HG02610 (cell line): ENCODE results near the gene PDLIM7.

Source experiments
- ATAC-seq: cut with Tn5 transposase; IDR thresholded peaks from one replicate; pipeline ENCODE4 v1.9.1; 2021; ENCODE audit warnings: mild to moderate bottlenecking, moderate library complexity; ENCODE audit not compliant: unreplicated experiment

PDLIM7 gene

DNA sequence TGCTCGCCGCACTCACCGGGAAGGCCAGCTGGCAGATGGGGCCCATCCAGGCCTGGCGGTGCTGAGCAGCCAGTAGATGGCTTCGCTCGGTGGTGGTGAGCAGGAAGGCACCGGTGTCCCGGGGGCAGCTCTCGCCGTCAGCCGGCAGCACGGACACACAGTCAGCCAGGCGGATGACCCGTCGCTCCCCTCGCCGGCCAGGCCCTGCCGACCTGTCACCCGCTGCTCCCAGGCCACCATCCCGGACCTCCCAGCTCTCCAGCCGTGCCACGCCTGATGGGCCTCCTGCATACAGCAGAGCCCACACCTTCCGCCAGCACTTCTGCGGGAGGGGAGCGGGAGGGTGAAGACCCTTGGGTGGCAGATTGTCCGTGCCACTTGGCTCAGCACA is 10.8 kb upstream of the PDLIM7 start:
- no peak for ATAC-seq

DNA sequence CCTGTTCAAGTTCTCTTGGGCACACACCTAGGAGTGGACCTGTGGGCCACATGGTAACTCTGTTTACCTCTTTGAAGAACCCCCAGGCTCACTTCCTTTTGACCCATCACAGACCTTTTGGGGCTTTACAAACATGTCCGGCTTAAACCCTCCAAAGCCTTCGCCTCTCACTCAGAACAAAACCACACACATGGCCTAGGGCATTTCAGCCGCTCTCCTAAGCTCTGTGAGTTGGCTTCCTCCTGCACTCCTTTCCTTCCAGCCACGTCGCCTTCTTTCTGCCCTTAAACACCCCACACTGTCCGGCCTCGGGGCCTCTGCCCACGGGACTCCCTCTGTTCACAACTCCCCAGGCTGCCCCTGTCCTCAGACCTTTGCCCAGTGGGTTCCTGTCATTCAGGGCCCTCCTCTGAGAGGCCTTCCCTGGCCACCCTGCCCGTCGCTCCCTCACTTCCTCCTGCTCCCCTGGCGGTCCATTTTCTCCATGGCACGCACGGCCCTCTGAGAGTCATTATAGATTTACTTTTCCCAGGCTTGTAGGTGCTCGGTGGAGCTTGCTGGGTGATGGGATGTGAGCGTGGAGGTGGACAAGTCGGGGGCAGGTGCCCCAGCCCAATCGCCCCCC is 10.3 kb upstream of the PDLIM7 start:
- no peak for ATAC-seq

DNA sequence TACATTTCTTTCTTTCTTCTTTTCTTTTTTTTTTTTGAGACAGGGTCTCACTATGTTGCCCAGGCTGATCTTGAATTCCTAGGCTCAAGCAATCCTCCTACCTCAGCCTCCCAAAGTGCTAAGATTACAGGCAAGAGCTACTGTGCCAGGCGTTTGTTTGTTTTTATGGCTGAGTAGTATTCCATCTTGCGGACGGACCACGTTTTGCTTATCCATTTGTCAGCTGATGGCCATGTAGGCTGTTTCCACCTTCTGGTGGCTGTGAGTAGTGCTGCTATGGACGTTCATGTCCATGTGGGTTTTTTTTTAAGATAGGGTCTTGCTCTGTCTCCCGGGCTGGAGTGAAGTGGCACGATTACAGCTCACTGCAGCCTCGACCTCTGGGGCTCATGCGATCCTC is 9.8 kb upstream of the PDLIM7 start:
- ATAC-seq, result no peak

DNA sequence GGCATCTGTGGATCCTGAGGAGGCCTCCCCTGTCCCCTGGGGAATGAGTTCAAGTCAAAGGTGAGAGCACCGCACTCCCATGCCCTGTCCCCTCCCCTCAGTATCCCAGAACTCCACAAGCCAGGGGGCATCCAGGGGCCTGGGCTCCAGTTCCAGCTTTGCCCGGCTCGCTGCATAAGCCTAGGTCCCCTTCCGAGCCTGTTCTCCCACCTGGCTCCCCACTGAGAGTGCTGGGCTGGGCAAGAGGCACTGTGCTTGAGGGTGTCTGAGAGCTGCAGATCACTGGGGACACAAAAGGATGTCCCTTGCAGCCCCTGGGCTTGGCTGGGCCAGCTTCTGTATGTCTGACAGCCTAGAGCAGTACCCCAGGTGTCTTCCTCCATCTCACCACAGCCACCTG is 7.7 kb upstream of the PDLIM7 start:
- no peak for ATAC-seq

DNA sequence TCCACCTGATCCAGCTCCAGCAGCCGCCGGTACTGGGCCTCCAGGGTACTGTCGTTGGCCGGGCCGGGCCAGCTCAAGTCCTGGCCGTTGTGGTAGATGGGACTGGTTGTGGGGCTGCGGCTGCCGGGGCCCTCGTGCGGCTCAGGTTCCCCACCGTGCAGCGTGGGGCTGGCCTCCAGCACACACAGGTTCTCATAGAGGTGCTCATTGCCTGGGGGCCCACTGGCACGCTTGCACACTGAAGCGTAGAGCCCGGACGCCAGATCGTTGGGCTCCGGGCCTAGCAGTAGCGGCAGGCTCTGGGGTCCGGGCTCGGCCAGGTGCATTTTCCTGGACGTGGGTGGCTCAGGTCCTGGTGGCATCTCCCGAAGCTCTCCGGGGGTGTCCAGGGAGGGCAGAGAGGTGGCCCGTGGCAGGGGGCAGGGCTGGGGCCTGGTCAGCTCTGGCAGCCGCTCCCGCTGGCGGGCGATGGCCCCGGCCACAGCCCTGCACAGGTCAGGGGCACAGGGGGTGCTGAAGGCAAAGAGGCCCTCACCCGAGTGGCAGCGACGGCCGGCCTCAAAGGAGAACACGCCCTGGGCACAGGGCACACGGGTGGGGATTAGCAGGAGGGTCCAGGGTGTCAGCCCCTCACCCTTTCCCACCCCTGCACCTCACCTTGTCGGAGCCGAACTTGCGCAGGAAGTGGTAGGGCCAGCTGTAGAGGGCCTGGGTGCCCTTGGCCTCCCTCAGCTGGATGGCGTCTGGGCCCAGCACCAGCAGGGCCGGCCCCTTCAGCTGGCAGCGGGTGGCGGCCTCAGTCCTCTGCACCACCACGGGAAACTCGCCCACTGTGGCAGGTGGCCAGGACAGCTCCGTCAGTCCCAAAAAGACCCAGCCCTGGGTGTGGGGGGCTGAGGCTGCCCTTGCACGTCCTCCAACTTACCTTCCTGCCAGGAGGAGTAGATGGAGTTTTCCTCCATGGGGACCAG is 7.0 kb upstream of the PDLIM7 start:
- ATAC-seq, result no peak

DNA sequence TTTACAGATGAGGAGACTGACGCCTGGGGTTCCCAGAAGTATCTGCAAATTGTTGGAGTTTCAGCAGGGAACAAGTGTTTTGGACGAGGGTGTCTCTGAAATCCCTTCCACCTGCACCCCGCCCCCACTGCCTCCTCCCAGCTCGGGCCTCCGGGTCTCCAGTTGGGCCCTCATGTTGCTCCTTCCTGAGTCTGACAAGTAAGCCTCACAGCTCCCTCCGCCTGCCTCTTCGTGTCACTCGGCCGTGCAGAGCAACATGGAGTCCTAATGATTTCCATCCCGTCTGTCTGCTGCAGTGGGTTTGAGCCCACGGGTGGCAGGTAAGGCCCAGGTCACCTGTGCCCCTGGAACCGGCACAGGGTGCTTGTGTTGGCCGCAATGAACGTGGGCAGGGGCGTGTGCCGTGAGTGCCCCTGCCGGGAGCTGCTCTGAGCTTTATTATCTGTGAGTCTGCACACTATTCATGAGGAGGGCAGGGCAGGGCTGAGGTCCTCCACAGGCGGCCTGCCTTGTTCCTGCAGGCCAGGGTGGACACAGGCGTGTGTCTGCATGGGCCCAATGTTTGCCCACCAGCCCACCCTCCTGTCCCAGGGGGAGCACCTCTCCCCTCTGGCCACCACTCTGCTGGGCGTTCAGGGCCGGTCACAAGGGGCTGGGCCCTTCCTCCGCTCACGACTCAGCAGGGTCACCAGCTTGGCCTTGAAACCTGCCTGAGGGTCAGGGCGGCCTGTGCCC is 6.1 kb upstream of the PDLIM7 start:
- no peak for ATAC-seq

DNA sequence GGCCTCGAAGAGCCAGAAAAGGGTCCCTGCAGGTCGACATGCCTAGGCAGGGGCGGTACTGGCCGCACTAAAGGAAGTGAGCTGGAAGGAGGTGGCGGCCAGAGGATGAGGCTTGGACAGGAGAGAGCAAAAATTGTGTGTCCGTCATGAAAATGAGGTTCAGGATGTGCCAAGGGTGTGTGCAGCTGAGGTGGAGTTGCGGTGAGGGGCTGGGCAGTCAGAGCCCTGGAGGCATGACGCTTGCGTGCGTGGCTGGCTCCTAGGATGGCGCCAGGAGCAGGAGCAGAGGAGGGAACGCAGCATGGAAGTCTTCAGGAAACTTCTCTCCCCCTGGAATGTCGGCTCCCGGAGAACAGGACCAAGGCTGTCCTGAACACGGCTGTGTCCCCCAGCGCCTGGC is 5.5 kb upstream of the PDLIM7 start:
- ATAC-seq, result no peak

DNA sequence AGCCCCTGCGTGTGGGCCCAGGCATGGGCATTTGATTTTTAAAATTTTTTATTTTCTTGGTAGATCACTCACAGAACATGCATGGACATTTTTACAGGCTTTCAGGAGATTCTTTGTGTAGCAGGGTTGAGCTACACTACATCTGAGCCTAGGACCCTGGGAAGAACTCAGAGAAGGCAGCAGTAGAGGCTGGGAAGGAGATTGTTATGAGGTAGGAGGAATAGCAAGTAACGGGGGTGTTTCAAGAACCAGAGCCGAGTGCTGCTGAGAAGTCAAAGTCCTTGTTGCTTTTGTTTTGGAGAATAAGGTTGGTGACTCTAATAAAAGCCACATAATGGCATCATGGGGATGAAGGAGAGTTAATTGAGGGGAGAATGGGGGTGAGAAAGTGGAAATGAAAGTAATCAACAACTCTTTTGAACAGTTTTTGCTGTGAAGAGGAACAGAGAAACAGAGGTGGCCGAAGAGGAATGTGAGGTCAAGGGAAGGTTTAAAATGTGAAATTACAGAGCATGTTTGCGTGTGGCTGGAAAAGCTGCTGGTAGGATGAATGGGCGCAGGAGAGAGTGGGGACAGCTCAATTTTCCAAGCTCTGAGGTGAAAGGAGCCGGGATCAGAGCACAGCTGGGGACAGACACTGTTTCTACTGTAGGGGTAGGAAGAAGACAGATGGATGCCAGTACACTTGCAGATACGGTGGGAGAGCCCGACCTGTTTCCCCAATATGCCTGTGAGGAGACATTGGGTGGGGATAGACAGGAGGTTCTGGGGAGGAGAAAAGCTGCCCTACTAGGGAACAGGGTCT is 4.7 kb upstream of the PDLIM7 start:
- ATAC-seq, result no peak

DNA sequence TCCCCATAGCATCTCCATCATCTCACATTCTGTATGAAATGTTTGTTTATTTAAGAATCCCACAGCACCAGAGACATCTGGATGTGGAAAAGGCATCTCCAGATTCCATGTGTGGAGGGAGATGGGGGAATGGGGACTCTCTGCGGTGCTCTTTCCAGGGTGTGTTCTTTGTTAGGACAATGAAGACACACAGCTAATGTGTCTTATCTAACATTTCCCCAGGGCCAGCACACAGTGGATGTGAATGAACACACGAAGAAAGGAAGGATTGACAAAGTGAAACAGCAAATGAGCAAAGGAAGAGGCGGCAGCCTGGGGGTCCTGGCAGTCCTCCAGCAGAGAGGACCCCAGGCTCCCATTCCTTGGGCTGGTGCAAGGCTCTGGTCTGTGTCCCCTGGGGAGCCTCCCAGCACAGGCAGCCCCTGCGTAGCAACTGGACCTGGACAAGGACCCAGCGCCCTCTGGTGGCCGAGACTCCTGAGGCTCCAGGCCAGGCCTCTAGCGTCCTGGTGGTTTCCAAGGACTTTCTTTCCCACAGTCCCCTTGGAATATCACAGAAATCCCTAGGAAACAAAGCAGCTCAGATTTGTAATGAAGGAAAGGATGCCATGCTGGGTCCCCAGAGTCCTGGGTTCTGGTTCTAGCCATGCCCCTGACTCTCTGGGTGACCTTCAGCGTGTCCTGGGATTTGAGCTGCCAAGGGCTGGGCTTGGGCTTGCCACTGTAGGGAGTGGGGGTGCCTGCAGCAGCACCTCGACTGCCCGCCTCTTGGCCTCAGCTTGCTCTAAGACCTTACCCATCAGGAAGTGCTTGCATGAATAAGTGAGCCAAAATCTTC is 3.5 kb upstream of the PDLIM7 start:
- ATAC-seq, result no peak

DNA sequence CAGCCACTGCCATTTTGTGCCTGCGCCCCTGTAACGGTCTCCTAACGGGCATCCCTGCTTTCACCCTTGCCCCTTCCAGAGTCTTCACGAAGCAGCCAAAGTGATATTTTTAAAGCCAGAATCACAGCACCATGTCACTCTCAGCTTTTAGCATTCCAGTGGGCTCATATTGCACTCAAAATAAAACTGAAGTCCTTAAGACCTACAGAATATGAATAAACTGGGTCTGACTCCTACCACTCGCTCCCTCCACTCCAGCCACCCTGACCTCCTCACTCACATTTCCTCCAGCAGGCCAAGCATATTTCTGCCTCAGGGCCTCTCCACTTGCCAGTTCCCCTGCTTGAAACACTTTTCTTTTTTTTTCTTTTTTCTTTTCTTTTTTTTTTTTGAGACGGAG is 2.4 kb upstream of the PDLIM7 start:
- no peak for ATAC-seq

DNA sequence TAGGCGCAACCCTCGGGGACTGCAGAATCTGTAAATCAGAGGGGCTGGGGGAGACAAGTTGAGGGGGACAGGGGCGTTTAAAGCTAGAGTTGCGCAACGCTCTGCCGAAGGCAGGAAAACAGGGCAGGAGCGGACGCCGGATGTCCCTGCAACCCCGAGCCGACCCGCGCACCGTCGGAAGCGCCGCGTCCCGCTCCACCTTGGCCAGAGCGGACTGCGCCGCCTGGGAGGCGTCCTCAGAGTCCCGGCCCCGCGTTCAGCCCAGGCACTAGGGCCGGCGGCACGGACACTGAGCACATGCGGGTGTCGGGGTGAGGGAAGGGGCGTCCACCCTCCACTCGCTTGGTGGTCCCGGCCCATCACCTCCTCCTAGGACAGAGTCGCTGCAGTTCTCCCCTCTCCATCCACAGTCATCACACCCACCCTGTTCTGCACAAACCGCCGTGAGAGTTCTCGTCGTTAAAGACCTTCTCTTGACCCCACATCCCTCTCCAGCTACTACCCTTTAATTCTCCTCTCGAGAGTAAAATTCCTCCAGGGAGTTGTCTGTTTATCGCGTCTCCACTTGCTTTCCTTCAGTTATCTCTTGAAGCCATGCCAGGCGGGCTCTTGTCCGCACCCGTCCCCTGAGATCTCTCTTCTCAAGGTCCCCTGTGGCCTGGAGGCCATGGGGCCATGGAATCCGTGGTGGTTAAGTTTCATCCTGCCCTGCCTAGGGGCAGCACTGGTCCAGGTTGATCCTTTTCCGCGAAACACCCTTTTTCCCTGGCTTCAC is 796 bp upstream of the PDLIM7 start:
- no peak for ATAC-seq

DNA sequence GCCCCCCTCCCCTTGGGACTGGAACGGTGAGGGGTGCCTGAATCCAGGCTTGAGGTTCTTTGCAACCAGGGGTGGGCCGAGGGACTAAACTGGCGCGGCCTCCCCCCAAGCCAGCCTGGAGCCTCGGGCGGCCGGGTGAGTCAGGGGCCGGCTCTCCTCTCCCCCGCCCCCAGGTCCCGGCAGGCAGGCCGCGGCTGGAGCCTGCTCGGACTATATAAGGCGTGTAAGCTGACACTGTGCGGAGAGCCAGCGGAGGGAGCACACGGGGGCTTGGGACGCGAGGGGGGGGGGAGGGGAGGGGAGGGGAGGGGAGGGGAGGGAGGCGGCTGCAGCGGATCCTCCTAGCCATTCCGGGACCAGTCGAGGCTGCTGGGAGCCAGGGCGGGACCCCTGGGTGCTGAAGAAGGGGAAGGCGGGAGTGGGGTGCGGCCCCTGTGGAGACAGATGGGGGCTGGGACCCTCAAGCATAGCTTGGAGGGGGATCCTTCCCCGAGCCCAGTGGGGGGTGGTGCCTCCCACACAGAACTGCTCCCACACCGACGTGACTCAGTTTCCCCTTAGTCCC is 595 bp downstream of the PDLIM7 start:
- no peak for ATAC-seq

DNA sequence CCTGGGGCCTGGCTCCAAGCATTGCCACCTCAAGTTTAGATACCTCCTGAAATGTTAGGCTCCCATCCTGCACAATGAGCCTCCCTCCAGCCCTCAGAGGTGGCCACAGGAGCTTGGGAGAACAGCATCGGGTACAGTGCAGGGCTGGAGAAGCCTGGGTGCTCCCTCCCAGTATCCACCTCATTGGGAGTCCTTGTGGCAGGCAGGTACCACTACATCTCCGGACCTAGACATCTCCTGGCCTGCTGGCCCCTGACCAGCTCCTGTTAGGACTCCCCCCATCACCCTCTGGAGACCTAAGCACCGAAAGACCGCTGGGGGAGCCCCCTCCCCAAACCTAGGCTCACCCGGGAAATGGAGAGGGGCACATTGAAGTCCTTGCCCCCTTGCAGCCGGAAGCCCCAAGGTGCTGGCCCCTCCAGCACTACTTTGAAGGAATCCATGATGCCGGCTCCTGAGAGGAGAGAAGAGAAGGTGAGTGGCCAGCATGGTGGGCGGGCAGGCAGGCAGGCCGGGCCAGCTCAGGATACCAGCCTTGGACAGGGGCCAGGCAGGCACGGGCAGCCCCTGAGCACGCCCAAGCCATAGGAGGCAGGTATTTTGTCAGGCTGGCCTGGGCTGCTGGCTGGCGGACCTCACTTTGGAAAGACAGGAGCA is 1.2 kb downstream of the PDLIM7 start:
- ATAC-seq, result no peak

DNA sequence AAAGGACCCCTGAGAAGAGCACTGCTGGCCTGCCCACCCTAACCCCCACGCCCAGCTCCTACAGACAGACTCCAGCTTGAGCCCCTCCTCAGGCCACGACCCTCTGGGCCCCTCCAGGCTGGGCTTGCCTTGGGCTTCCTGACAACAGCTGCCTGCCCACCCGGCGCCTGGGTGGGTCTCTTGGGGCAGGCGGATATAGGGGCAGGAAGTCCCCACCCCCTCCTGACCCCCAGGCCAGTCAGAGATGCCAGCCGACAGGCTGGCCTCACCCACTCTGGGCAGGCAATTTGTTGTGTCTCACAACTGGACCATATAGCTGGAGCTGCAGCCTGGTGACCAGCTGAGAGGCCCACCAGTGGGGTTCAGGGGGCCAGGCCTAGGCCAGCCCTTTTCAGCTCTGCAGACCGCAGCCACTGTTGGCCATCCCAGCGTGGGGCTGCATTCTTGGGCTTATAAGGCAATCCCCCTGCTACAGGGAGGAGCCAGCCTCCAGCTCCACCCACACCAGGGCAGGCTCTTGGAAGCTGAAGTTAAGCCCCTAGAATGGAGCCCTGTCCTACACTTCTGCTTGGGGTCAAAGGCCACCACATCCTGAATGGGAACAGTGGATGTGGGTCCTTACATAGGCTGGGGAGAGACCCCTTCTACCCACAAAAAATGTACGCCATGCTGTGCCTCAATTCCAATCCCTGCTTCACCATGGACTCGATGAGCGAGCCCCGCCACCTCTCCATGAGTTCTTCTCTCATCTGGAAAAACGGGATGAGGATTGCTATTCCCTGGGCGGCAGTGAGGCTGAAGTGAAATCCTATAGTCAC is 2.0 kb downstream of the PDLIM7 start:
- no peak for ATAC-seq

DNA sequence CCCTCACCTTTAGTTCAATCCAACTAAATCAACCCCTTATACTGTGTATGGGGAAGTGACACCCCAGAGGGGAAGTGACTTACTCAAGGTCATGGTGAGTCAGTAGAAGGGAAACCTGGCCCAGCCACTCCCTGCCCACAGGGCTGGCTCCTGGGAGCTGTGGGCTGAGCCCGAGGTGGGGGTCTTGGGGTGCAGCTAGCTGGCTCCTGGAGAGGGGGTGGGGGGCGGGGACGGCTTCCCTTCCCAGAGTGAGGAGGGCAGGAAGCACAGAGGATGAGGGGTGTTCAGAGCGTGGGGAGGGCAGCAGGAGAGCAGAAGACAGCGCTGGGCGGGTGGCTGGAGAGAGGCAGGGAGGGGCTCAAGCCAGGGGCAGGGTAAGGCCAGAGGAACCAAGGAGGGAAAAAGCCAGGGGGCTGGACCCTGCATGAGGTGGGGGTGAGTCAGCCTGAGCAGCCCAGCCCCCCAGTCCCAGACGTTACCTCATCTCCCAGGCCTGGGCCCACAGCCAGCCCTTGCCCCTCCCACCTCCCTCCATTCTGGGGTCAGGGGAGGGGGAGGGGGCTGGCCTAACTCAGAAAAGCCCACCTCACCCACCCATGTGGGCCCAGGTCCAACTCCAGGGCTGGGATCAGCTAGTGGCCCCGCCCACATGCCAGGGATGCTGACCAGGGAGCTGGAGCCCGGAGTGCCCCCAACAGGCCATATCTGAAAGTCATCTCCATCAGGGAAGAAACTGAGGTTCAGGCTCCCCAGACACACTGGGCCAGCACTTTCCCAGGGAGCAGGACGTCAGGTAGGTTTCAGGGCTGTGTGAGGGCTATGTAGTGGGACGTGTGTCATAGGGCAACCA is 2.8 kb downstream of the PDLIM7 start:
- no peak for ATAC-seq

DNA sequence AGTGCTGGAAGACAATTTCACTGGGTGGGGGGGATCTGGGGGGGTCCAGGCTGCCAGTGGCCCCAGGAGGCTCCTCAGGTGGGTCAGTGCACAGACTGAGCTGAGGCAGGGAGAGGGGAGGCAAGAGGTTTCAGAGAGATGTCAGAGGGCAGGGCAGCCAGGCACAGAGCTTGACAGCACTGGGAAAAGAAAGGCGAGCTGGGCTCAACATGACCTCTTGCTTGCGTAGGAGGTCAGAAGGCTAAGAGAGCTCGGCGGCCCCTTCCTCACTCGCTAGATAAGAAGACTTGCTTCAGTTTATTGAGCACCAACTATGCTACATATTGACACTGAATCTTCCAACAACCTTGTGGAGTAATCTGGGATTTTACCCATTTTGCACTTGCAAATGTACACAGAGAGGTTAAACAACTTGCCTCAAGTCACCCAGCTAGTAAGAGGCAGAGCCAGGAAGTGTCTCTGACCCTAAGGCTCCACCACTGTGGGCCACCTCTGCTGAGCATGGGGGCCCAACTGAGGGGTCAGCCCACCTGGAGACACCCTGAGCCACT is 3.5 kb downstream of the PDLIM7 start:
- ATAC-seq, result no peak
